Caco-2 (cell line): ENCODE data around the gene MCC. TPM values are rescaled to one million over a fixed set of nuclear protein-coding genes. Genes with fewer than 3 reads are reported as not detected.

Experiments
- BruUV-seq: library from RNA; stranded (reverse); fragments of 400-500 nt; replicated peaks from 2 replicates; lab custom pipeline; 2021; lab: Mats Ljungman, UMichigan
- CTCF ChIA-PET: fragments of 300-600 bp; sonication (Branson Sonifier 250); formaldehyde crosslinking; loops from one replicate; lab custom pipeline; 2022; ENCODE audit warnings: antibody characterized with exemption; lab: Charles Lee
- POLR2A ChIA-PET: fragments of 300-600 bp; sonication (Branson Sonifier 250); formaldehyde crosslinking; loops from one replicate; lab custom pipeline; 2022; ENCODE audit warnings: antibody characterized with exemption; lab: Charles Lee
- DNase-seq, 2 experiments: peaks; one replicate each; pipeline versions ENCODE4 v3.0.0 to v3.0.0-alpha.2; 2020 to 2022
- H3K27me3 ChIP-seq: replicated peaks from 2 replicates; pipeline ENCODE4 v1.6.0; 2011; ENCODE audit warnings: low read length; ENCODE audit not compliant: control insufficient read depth, insufficient read depth
- H3K36me3 ChIP-seq: 2 replicates; pipeline ENCODE4 v1.5.1; 2011; ENCODE audit warnings: low read length; ENCODE audit not compliant: control insufficient read depth, insufficient read depth
- H3K4me1 ChIP-seq: fragments of 250-450 bp; sonication (Bioruptor Pico); 2 replicates; pipeline ENCODE4 v1.5.1; 2020; ENCODE audit warnings: mild to moderate bottlenecking
- H3K4me3 ChIP-seq: 2 replicates; pipeline ENCODE4 v1.5.1; 2011; ENCODE audit warnings: low read depth, mild to moderate bottlenecking, control low read depth, low read length
- H3K9me3 ChIP-seq: fragments of 250-450 bp; sonication (Bioruptor Pico); 2 replicates; pipeline ENCODE4 v1.5.1; 2020; ENCODE audit warnings: mild to moderate bottlenecking, moderate library complexity
- H3K27ac Mint-ChIP-seq: one replicate; pipeline ENCODE4 v1.8.0; 2022; ENCODE audit warnings: mixed read lengths; ENCODE audit not compliant: unreplicated experiment
- H3K27me3 Mint-ChIP-seq: one replicate; pipeline ENCODE4 v1.8.0; 2022; ENCODE audit warnings: mixed read lengths; ENCODE audit not compliant: insufficient read depth, unreplicated experiment
- H3K36me3 Mint-ChIP-seq: one replicate; pipeline ENCODE4 v1.8.0; 2022; ENCODE audit warnings: mild to moderate bottlenecking, mixed read lengths; ENCODE audit not compliant: insufficient read depth, unreplicated experiment
- H3K4me1 Mint-ChIP-seq: one replicate; pipeline ENCODE4 v1.8.0; 2022; ENCODE audit warnings: low read depth, mixed read lengths; ENCODE audit not compliant: unreplicated experiment
- H3K4me3 Mint-ChIP-seq: one replicate; pipeline ENCODE4 v1.8.0; 2022; ENCODE audit warnings: mild to moderate bottlenecking, moderate library complexity, mixed read lengths; ENCODE audit not compliant: unreplicated experiment
- H3K9me3 Mint-ChIP-seq: one replicate; pipeline ENCODE4 v1.8.0; 2022; ENCODE audit warnings: mixed read lengths; ENCODE audit not compliant: unreplicated experiment
- intact Hi-C: fragments of 100-400 bp; cut with micrococcal nuclease; formaldehyde crosslinking; loops from one replicate; pipeline ENCODE4 v1.10.0; 2022; ENCODE audit not compliant: unreplicated experiment
- total RNA-seq: library from RNA; stranded (reverse); gene quantifications from 2 replicates; pipeline ENCODE4 v1.2.3, GENCODE V29; 2022
- TF ChIP-seq, protein P1 (sequence below), 2 experiments: fragments of 200-600 bp in 1 of 2; IDR thresholded peaks; 1 replicate in 1 of 2; 2 replicates in 1 of 2; pipeline versions ENCODE4 v1.5.1 to v1.8.0; 2011 to 2022; ENCODE audit warnings: antibody characterized with exemption in 1 of 2, control low read depth in 1 of 2, inconsistent platforms in 1 of 2, low read depth in 1 of 2, low read length in 1 of 2, mild to moderate bottlenecking in 1 of 2, moderate library complexity in 1 of 2; ENCODE audit not compliant: insufficient read depth in 1 of 2, severe bottlenecking in 1 of 2, unreplicated experiment in 1 of 2

MCC gene
- total RNA-seq, 1 experiment from 2014 or later = 0.09 TPM

DNA sequence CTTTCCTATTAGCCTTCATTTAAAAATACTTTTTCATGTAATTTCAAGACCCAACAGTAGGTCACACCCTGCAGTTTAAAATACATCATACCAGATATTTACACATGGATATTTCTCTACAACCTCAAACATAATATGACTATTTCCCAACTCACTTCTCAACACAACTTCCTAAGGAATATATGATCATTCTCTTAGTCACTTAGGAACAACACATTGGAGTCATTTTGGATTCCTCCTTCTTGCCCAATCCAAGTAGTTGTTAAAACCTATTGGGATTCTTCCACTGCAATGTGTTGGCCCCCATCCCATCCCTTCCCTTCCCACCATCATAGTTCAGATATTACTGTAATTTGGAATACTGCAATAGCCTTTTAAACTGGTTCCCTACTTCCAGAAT is 366.2 kb downstream of the MCC start:
- ChIA-PET POLR2A (no interaction called here), CTCF (no interaction called here)
- Histone ChIP-seq H3K9me3 (no peaks in the 10 kb centered on the region), H3K4me3 (no peak overlapping the region), H3K4me1 (no peaks in the 10 kb centered on the region), H3K36me3 (no peaks in the 10 kb centered on the region), H3K27me3 (no peaks in the 10 kb centered on the region)
- H3K27me3 Mint-ChIP-seq = peaks cover 10% of the 10 kb centered on the region
- no peak overlapping the region for H3K27ac Mint-ChIP-seq
- no peak overlapping the region for H3K4me3 Mint-ChIP-seq
- TF ChIP-seq, protein P1, sequence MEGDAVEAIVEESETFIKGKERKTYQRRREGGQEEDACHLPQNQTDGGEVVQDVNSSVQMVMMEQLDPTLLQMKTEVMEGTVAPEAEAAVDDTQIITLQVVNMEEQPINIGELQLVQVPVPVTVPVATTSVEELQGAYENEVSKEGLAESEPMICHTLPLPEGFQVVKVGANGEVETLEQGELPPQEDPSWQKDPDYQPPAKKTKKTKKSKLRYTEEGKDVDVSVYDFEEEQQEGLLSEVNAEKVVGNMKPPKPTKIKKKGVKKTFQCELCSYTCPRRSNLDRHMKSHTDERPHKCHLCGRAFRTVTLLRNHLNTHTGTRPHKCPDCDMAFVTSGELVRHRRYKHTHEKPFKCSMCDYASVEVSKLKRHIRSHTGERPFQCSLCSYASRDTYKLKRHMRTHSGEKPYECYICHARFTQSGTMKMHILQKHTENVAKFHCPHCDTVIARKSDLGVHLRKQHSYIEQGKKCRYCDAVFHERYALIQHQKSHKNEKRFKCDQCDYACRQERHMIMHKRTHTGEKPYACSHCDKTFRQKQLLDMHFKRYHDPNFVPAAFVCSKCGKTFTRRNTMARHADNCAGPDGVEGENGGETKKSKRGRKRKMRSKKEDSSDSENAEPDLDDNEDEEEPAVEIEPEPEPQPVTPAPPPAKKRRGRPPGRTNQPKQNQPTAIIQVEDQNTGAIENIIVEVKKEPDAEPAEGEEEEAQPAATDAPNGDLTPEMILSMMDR (IDR thresholded peaks at IDR 0.05; ENCODE audit: insufficient read depth in 1 of 2, low read depth in 1 of 2, low read length in 1 of 2, severe bottlenecking in 1 of 2, unreplicated experiment in 1 of 2) = no peak
- no peaks in the 10 kb centered on the region for H3K9me3 Mint-ChIP-seq
- intact Hi-C loops = loop anchor here (2.0 kb wide), 1 partner anchor 209 kb away; no protein-coding TSS in a partner anchor
- H3K4me1 Mint-ChIP-seq = no peaks in the 10 kb centered on the region
- no TSS peak for BruUV-seq
- DNase-seq = no peak
- H3K36me3 Mint-ChIP-seq = no peaks in the 10 kb centered on the region

DNA sequence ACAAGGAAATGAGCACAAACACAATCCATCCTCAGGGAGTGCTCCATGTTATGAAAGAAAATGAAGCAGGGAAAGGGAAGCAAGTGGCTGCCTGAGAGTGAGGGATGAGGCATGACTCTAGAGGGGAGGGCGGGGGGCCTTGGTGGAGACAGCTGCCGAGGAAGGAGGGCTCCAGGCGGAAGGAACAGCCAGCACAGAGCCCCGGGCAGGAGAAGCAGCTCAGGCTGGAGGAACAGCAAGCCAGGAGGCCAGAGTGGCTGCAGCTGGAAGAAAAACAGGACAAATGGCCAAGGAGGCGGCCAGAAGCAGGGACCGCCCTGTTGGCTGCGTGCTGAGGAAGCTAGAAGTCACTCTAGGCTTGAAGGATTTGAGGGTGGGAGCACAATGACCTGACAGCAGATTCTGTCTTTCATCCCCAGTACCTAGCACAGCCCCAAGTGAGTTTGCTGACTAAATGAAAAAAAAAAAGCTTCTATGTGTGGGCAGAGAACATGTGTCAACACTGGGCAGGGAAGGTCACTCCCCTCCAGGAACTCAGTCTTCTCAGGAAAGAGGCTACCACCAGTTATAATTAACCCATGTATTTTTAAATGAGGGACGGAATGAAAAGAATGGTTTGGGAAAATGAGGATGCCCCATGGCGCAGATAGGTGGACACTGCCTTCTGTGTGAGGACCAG is 368.9 kb downstream of the MCC start:
- intact Hi-C loops = no loop called here
- Mint-ChIP-seq H3K27ac (no peak overlapping the region), H3K4me3 (no peak overlapping the region), H3K4me1 (no peaks in the 10 kb centered on the region), H3K27me3 (peaks cover 8% of the 10 kb centered on the region), H3K36me3 (no peaks in the 10 kb centered on the region), H3K9me3 (no peaks in the 10 kb centered on the region)
- H3K4me1 ChIP-seq = no peaks in the 10 kb centered on the region
- CTCF ChIA-PET = no interaction called here
- POLR2A ChIA-PET = no interaction called here
- no peaks in the 10 kb centered on the region for H3K27me3 ChIP-seq
- H3K4me3 ChIP-seq = no peak overlapping the region
- no peak for DNase-seq
- no TSS peak for BruUV-seq
- TF ChIP-seq, protein P1 (IDR thresholded peaks at IDR 0.05; ENCODE audit: insufficient read depth in 1 of 2, low read depth in 1 of 2, low read length in 1 of 2, severe bottlenecking in 1 of 2, unreplicated experiment in 1 of 2) = no peak
- H3K9me3 ChIP-seq = no peaks in the 10 kb centered on the region
- H3K36me3 ChIP-seq = no peaks in the 10 kb centered on the region

DNA sequence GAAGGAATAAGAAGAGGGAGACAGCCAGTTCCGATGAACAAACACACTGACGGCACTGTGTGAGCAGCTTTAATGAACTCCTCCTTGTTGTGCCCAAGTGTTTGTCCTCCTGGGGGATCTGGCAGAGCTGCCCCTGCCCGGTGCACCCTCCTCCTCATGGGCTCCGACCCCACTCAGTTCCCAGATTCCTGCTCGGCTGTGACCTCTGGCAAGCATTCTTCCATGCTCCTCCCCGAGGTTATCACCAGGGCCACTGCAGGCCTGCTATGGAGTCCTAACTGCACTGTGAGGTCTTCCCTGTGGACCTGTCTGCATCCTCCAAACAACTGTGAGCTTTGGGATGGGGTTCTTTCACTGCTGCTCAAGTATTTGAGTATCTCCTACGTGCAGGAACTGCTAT is 369.5 kb downstream of the MCC start:
- H3K4me3 ChIP-seq = no peak overlapping the region
- no TSS peak for BruUV-seq
- no peaks in the 10 kb centered on the region for H3K4me1 Mint-ChIP-seq
- CTCF ChIA-PET = no interaction called here
- POLR2A ChIA-PET = no interaction called here
- no peaks in the 10 kb centered on the region for H3K27me3 ChIP-seq
- no peak overlapping the region for H3K4me3 Mint-ChIP-seq
- H3K9me3 Mint-ChIP-seq = no peaks in the 10 kb centered on the region
- no peak overlapping the region for H3K27ac Mint-ChIP-seq
- peaks cover 8% of the 10 kb centered on the region for H3K27me3 Mint-ChIP-seq
- DNase-seq = no peak
- intact Hi-C loops = no loop called here
- TF ChIP-seq, protein P1 (IDR thresholded peaks at IDR 0.05; ENCODE audit: insufficient read depth in 1 of 2, low read depth in 1 of 2, low read length in 1 of 2, severe bottlenecking in 1 of 2, unreplicated experiment in 1 of 2) = no peak
- H3K4me1 ChIP-seq = no peaks in the 10 kb centered on the region
- no peaks in the 10 kb centered on the region for H3K9me3 ChIP-seq
- H3K36me3 ChIP-seq = no peaks in the 10 kb centered on the region
- no peaks in the 10 kb centered on the region for H3K36me3 Mint-ChIP-seq
